Measurements from ENCODE around the gene MBNL2. TPM values are rescaled to one million over a fixed set of nuclear protein-coding genes. Genes with fewer than 3 reads are reported as not detected.

The MBNL2 gene
- total and polyA plus RNA-seq, 4 donors: 26.5 to 79.4 (median 55.7) TPM

DNA sequence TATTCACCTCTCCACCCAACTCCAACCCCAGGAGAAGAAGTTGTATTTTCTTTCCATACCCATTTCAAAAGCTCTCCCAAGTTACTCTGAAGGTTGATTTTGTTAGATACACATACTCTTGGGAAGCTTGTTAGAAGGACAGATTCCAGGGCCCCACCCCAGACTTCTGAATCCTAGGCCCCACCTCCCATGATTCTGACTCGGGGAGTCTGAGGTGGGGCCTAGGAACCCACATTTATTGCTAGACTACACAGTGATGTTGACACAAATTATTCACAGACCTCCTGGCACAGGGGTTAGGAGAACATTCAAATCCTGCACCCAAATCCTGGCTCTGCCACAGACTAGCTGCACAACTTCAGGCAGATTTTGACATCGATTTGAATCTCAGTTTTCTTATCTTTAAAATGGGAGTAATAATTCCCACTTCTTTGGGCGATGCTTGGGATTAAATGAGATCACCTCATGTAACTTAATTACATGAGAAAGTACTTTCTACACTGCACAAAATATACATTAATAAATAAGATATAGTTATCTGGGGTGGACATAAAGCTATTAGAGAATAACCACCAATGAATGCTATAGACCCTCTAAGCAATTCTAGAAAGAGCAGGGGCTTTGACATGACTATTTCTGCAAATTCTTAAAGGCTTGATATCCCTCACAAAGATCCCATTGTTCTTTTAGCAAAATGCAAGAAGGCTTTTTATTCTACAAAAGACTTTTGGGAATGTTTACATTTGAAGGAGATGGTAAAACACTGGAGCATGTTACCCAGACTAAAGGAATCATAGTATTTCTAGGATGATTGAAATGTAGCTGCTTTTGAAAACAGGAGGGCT, 18.0 kb downstream of the MBNL2 start:
- DNase-seq (no peak), ATAC-seq (ENCODE audit: low FRiP score) (no peak)
- peaks cover 8% of the 10 kb centered on the region in 2 donors for H3K4me1 ChIP-seq (ENCODE audit: control insufficient read depth in 1 of 2, insufficient read depth in 2 of 2, low read length in 2 of 2)
- no peak overlapping the region for H3K4me3 ChIP-seq (ENCODE audit: low read length in 2 of 2)
- H3K27ac ChIP-seq (ENCODE audit: low read depth in 1 of 2, low read length in 2 of 2): no peak overlapping the region
- H3K9me3 ChIP-seq (ENCODE audit: control insufficient read depth, low read length): no peaks in the 10 kb centered on the region
- no peaks in the 10 kb centered on the region for H3K27me3 ChIP-seq (ENCODE audit: control insufficient read depth in 1 of 2, insufficient read depth in 2 of 2, low read length in 1 of 2)
- no peaks in the 10 kb centered on the region for H3K36me3 ChIP-seq (ENCODE audit: control insufficient read depth in 1 of 2, insufficient read depth in 2 of 2, low read length in 1 of 2)
- 45% methylated on average over 3 of the region's 3 CpGs for WGBS, 2 donors
- intact Hi-C loops (cut with DNase I): no loop called here

DNA sequence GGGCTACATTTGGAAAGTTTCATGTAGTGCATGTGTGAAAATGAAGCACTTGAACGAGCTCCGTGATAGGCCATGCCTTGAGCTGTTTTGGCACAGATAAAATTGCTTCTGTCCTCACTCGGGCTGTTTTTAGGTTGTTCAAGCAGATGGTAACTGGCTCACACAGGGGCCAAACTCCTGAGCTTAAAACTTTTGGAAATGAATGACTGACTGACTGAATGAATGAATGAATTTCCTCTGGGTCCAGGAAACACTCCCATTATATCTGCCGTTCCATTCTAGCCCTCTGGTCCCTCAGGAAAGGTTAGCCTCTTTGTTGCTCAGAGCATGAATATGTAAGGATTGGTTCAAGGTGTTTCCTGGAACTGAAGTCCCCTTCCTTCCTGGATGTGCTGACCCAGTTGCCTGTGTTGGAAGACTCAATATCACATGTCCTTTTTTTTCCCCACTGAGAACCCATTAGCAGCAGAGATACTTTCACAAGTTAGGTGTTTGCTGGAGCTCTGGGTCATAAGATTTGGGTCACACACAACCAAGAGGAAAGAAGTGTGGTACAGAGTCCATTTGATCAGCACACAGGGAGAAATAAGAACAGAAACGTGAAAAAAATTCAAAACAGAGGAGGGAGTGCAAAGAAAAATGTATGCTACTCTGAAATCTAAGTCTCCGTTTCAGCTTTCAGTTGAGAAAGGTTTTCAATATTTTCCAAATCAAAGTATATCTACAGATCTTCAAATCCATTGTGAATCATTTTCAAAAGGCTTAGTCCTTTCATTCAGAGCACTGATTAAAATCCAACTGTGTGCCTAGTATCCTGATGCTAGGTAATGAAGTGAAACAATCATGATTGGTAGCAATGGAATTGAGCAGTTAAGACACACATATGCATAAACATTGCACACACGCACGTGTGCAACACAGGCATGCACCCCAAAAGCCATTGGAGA, 18.9 kb downstream of the MBNL2 start:
- Histone ChIP-seq H3K36me3 (ENCODE audit: control insufficient read depth in 1 of 2, insufficient read depth in 2 of 2, low read length in 1 of 2) (no peaks in the 10 kb centered on the region), H3K9me3 (ENCODE audit: control insufficient read depth, low read length) (no peaks in the 10 kb centered on the region), H3K4me3 (ENCODE audit: low read length in 2 of 2) (no peak overlapping the region), H3K27me3 (ENCODE audit: control insufficient read depth in 1 of 2, insufficient read depth in 2 of 2, low read length in 1 of 2) (no peaks in the 10 kb centered on the region), H3K27ac (ENCODE audit: low read depth in 1 of 2, low read length in 2 of 2) (no peak overlapping the region), H3K4me1 (ENCODE audit: control insufficient read depth in 1 of 2, insufficient read depth in 2 of 2, low read length in 2 of 2) (peaks cover 8% of the 10 kb centered on the region in 2 donors)
- ATAC-seq (ENCODE audit: low FRiP score) (no peak), DNase-seq (no peak)
- 45 to 49% methylated on average over 8 of the region's 8 CpGs for WGBS, 2 donors
- intact Hi-C loops (cut with DNase I): no loop called here

- ATAC-seq (ENCODE audit: low FRiP score) (peak; percentile 42), DNase-seq (no peak)
- WGBS, 2 donors: 94 to 95% methylated on average over 5 of the region's 5 CpGs
- H3K27ac ChIP-seq (ENCODE audit: low read depth in 1 of 2, low read length in 2 of 2): peak overlapping the region in 1 of 2 donors; percentile 48
- H3K27me3 ChIP-seq (ENCODE audit: control insufficient read depth in 1 of 2, insufficient read depth in 2 of 2, low read length in 1 of 2): no peaks in the 10 kb centered on the region
- H3K36me3 ChIP-seq (ENCODE audit: control insufficient read depth in 1 of 2, insufficient read depth in 2 of 2, low read length in 1 of 2): no peaks in the 10 kb centered on the region
- H3K9me3 ChIP-seq (ENCODE audit: control insufficient read depth, low read length): no peaks in the 10 kb centered on the region
- intact Hi-C loops (cut with DNase I): no loop called here
- peaks cover 7 to 8% of the 10 kb centered on the region in 2 donors for H3K4me1 ChIP-seq (ENCODE audit: control insufficient read depth in 1 of 2, insufficient read depth in 2 of 2, low read length in 2 of 2)
- H3K4me3 ChIP-seq (ENCODE audit: low read length in 2 of 2): no peak overlapping the region
Measured at GRCh38 chr13:97241761-97242160, 19.6 kb downstream of the MBNL2 start.

- Histone ChIP-seq H3K27me3 (ENCODE audit: control insufficient read depth in 1 of 2, insufficient read depth in 2 of 2, low read length in 1 of 2) (no peaks in the 10 kb centered on the region), H3K4me1 (ENCODE audit: control insufficient read depth in 1 of 2, insufficient read depth in 2 of 2, low read length in 2 of 2) (peaks cover 7 to 8% of the 10 kb centered on the region in 2 donors), H3K9me3 (ENCODE audit: control insufficient read depth, low read length) (no peaks in the 10 kb centered on the region), H3K36me3 (ENCODE audit: control insufficient read depth in 1 of 2, insufficient read depth in 2 of 2, low read length in 1 of 2) (no peaks in the 10 kb centered on the region), H3K27ac (ENCODE audit: low read depth in 1 of 2, low read length in 2 of 2) (peak overlapping the region in 1 of 2 donors; percentile 48), H3K4me3 (ENCODE audit: low read length in 2 of 2) (no peak overlapping the region)
- DNase-seq (peak in 1 of 2 donors; percentile 44), ATAC-seq (ENCODE audit: low FRiP score) (no peak)
- intact Hi-C loops (cut with DNase I): no loop called here
- 77 to 82% methylated on average over 13 of the region's 13 CpGs for WGBS, 2 donors
Measured at GRCh38 chr13:97242755-97243497, 20.8 kb downstream of the MBNL2 start.

DNA sequence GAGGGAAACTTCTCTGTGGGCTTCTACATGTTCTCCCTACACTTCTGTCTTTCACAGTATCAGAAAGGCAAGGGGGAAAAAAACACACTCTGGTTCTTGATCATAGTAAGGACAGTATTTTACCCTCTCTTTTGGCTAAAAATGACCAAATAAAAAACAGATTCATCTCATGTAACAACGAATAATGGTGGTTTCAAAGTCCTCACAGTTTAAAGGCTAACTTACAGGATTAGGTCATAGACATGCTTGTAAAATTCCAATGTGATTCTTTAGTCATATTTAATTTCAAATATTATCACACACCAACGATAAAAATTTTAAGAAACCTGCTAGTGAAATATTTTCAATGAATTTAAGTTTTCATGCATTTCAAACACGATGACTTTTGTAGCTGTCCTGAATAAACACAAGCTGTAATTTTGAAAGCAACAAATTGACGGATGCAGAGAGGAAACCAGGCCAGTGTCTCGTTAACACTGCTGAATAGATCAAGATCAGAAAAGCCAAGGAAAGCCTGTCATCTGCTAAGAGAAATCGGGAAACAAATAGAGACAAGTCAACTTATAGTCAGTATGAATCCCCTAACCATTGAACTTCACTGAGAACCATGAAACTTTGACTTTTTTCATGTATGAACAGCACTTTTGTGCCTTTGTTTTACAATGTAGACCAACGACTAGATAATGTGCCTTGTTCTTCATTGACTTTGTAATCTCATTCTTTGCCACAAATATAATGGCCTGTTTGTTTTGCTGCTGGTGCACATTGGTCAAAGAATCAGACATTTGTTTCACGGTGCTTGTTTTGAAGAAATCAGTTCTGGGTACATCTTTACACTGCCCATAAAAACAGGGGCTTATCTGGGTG, 22.0 kb downstream of the MBNL2 start:
- 28 to 30% methylated on average over 8 of the region's 8 CpGs for WGBS, 2 donors
- H3K9me3 ChIP-seq (ENCODE audit: control insufficient read depth, low read length): no peaks in the 10 kb centered on the region
- H3K27ac ChIP-seq (ENCODE audit: low read depth in 1 of 2, low read length in 2 of 2): peak overlapping the region in 1 of 2 donors; percentile 67
- intact Hi-C loops (cut with DNase I): no loop called here
- peaks cover 4 to 10% of the 10 kb centered on the region in 2 donors for H3K4me1 ChIP-seq (ENCODE audit: control insufficient read depth in 1 of 2, insufficient read depth in 2 of 2, low read length in 2 of 2)
- ATAC-seq (ENCODE audit: low FRiP score) (no peak), DNase-seq (no peak)
- no peaks in the 10 kb centered on the region for H3K27me3 ChIP-seq (ENCODE audit: control insufficient read depth in 1 of 2, insufficient read depth in 2 of 2, low read length in 1 of 2)
- no peak overlapping the region for H3K4me3 ChIP-seq (ENCODE audit: low read length in 2 of 2)
- H3K36me3 ChIP-seq (ENCODE audit: control insufficient read depth in 1 of 2, insufficient read depth in 2 of 2, low read length in 1 of 2): no peaks in the 10 kb centered on the region

- no peaks in the 10 kb centered on the region for H3K36me3 ChIP-seq (ENCODE audit: control insufficient read depth in 1 of 2, insufficient read depth in 2 of 2, low read length in 1 of 2)
- ATAC-seq (ENCODE audit: low FRiP score) (no peak), DNase-seq (no peak)
- no peaks in the 10 kb centered on the region for H3K27me3 ChIP-seq (ENCODE audit: control insufficient read depth in 1 of 2, insufficient read depth in 2 of 2, low read length in 1 of 2)
- intact Hi-C loops (cut with DNase I): no loop called here
- peaks cover under 1 to 10% of the 10 kb centered on the region in 2 donors for H3K4me1 ChIP-seq (ENCODE audit: control insufficient read depth in 1 of 2, insufficient read depth in 2 of 2, low read length in 2 of 2)
- no peak overlapping the region for H3K4me3 ChIP-seq (ENCODE audit: low read length in 2 of 2)
- H3K27ac ChIP-seq (ENCODE audit: low read depth in 1 of 2, low read length in 2 of 2): peak overlapping the region; percentile 74 to 82
- no peaks in the 10 kb centered on the region for H3K9me3 ChIP-seq (ENCODE audit: control insufficient read depth, low read length)
Measured at GRCh38 chr13:97245011-97245410, 22.9 kb downstream of the MBNL2 start.

DNA sequence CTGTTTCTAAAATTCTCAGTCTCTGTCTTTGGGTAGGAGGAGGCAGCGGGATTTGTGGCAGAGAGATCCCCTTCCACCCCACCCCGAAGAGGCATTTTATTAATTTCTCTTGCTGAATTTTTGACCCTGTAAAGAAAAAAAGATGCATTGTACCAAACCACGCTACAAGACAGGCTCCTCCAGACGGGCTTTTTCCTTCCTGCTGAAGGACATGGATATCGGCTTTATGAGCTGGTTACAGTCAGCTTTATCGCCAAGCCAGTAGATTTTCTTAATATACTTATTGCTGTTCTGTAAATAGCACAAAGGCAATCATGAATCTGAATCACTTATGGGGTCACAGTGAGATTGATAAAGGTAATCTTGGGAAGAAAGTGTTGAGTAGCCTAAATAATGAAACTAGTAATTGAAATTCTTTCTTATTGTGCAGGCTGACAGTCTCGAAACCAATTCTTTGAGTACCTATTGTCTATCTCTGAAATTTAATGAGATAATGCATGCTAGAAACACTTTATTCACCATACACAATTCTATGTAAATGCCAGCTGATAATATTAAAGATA, 24.5 kb downstream of the MBNL2 start:
- 75 to 76% methylated on average over 7 of the region's 7 CpGs for WGBS, 2 donors
- peak overlapping the region; percentile 40 to 43 for H3K27ac ChIP-seq (ENCODE audit: low read depth in 1 of 2, low read length in 2 of 2)
- DNase-seq (no peak), ATAC-seq (ENCODE audit: low FRiP score) (no peak)
- intact Hi-C loops (cut with DNase I): no loop called here
- no peaks in the 10 kb centered on the region for H3K36me3 ChIP-seq (ENCODE audit: control insufficient read depth in 1 of 2, insufficient read depth in 2 of 2, low read length in 1 of 2)
- no peaks in the 10 kb centered on the region for H3K9me3 ChIP-seq (ENCODE audit: control insufficient read depth, low read length)
- peaks cover 0 to 5% of the 10 kb centered on the region in 2 donors for H3K4me1 ChIP-seq (ENCODE audit: control insufficient read depth in 1 of 2, insufficient read depth in 2 of 2, low read length in 2 of 2)
- H3K27me3 ChIP-seq (ENCODE audit: control insufficient read depth in 1 of 2, insufficient read depth in 2 of 2, low read length in 1 of 2): no peaks in the 10 kb centered on the region
- H3K4me3 ChIP-seq (ENCODE audit: low read length in 2 of 2): no peak overlapping the region

Measured in aorta (tissue), 5 donors.